Glomerular visceral epithelial cell (primary cell): Measurements from ENCODE around the gene NMNAT2.
A peak's percentile ranks its signal among the peaks of the same experiment; 100 is the strongest.

ENCODE experiments used
- DNase-seq: peaks from one replicate; pipeline ENCODE4 v3.0.0-alpha.2; 2016; ENCODE audit errors: extremely low spot score

NMNAT2 gene

GRCh38 chr1:183236158-183236725, 181.9 kb downstream of the NMNAT2 start:
- DNase-seq, result no peak

- no peak for DNase-seq
Observed at GRCh38 chr1:183235503-183235902, 182.7 kb downstream of the NMNAT2 start.

GRCh38 chr1:183234660-183235476, 183.3 kb downstream of the NMNAT2 start:
- DNase-seq, result peak; percentile 91

- DNase-seq, result no peak
Observed at GRCh38 chr1:183233113-183233512, 185.1 kb downstream of the NMNAT2 start.

GRCh38 chr1:183231545-183231944, 186.6 kb downstream of the NMNAT2 start:
- no peak for DNase-seq

GRCh38 chr1:183230413-183230812, 187.8 kb downstream of the NMNAT2 start:
- DNase-seq, result no peak

GRCh38 chr1:183228347-183229220, 189.6 kb downstream of the NMNAT2 start:
- no peak for DNase-seq

GRCh38 chr1:183227422-183228346, 190.5 kb downstream of the NMNAT2 start:
- peak; percentile 50 for DNase-seq

- DNase-seq, result peak; percentile 25
Observed at GRCh38 chr1:183226963-183227362, 191.2 kb downstream of the NMNAT2 start.

- DNase-seq, result no peak
Observed at GRCh38 chr1:183226361-183226760, 191.8 kb downstream of the NMNAT2 start.

GRCh38 chr1:183223467-183223866, 194.7 kb downstream of the NMNAT2 start:
- DNase-seq, result peak; percentile 45

GRCh38 chr1:183222909-183223308, 195.3 kb downstream of the NMNAT2 start:
- DNase-seq, result no peak

- no peak for DNase-seq
Observed at GRCh38 chr1:183219616-183220009, 198.6 kb downstream of the NMNAT2 start.

- no peak for DNase-seq
Observed at GRCh38 chr1:183218971-183219615, 199.1 kb downstream of the NMNAT2 start.

GRCh38 chr1:183218027-183218618, 200.1 kb downstream of the NMNAT2 start:
- DNase-seq, result no peak

- no peak for DNase-seq
Observed at GRCh38 chr1:183215936-183216335, 202.2 kb downstream of the NMNAT2 start.

- DNase-seq, result no peak
Observed at GRCh38 chr1:183215076-183215720, 203.0 kb downstream of the NMNAT2 start.

GRCh38 chr1:183214021-183214970, 203.9 kb downstream of the NMNAT2 start:
- DNase-seq, result no peak

- DNase-seq, result no peak
Observed at GRCh38 chr1:183212870-183213269, 205.3 kb downstream of the NMNAT2 start.
